Brain microvascular endothelial cell (primary cell): ENCODE data around the gene HOXC11.

ENCODE experiments used
- DNase-seq: peaks from one replicate; pipeline ENCODE4 v3.0.0-alpha.2; 2020
- H3K27ac ChIP-seq: fragments of 250-450 bp; sonication (Bioruptor Pico); 2 replicates; pipeline ENCODE4 v1.5.1; 2020; ENCODE audit warnings: mild to moderate bottlenecking, moderate library complexity
- H3K27me3 ChIP-seq: fragments of 250-450 bp; sonication (Bioruptor Pico); replicated peaks from 2 replicates; pipeline ENCODE4 v1.5.1; 2020; ENCODE audit warnings: mild to moderate bottlenecking
- H3K36me3 ChIP-seq: fragments of 250-450 bp; sonication (Bioruptor Pico); replicated peaks from 2 replicates; pipeline ENCODE4 v1.5.1; 2020; ENCODE audit warnings: mild to moderate bottlenecking
- H3K4me3 ChIP-seq: 2 replicates; pipeline ENCODE4 v1.5.1; 2011; ENCODE audit warnings: low read depth, mild to moderate bottlenecking, control low read depth, low read length, moderate library complexity
- CTCF ChIP-seq: IDR thresholded peaks from 2 replicates; pipeline ENCODE4 v1.5.1; 2011; ENCODE audit warnings: low read depth, mild to moderate bottlenecking, moderate library complexity, low read length, control low read depth, inconsistent platforms; ENCODE audit errors: missing control alignments
- in situ Hi-C: cut with HindIII; loops from 2 replicates; pipeline ENCODE4 v1.10.0; 2017; ENCODE audit warnings: low sequenced_read_pairs, low pct_ligation_motif_present

Gene HOXC11

GRCh38 chr12:53955776-53956250 is 17.1 kb upstream of the HOXC11 start:
- in situ Hi-C loops: no loop called here
- no peak for TF ChIP-seq CTCF
- DNase-seq: no peak
- Histone ChIP-seq H3K27ac (no peak overlapping the region), H3K4me3 (no peak overlapping the region), H3K36me3 (no peaks in the 10 kb centered on the region), H3K27me3 (peaks cover 97% of the 10 kb centered on the region)

GRCh38 chr12:53956251-53956887 is 16.6 kb upstream of the HOXC11 start:
- TF ChIP-seq CTCF: no peak
- no peak for DNase-seq
- Histone ChIP-seq H3K36me3 (no peaks in the 10 kb centered on the region), H3K27ac (no peak overlapping the region), H3K4me3 (no peak overlapping the region), H3K27me3 (peaks cover 97% of the 10 kb centered on the region)
- in situ Hi-C loops: no loop called here

GRCh38 chr12:53956914-53957536 is 15.9 kb upstream of the HOXC11 start:
- in situ Hi-C loops: no loop called here
- peaks cover 97% of the 10 kb centered on the region for H3K27me3 ChIP-seq
- TF ChIP-seq CTCF: no peak
- no peak overlapping the region for H3K27ac ChIP-seq
- no peak for DNase-seq
- H3K4me3 ChIP-seq: no peak overlapping the region
- H3K36me3 ChIP-seq: no peaks in the 10 kb centered on the region

GRCh38 chr12:53958128-53958527 is 14.8 kb upstream of the HOXC11 start:
- Histone ChIP-seq H3K36me3 (no peaks in the 10 kb centered on the region), H3K27ac (no peak overlapping the region), H3K4me3 (no peak overlapping the region), H3K27me3 (peaks cover 97% of the 10 kb centered on the region)
- no peak for TF ChIP-seq CTCF
- in situ Hi-C loops: no loop called here
- no peak for DNase-seq

- peaks cover 98% of the 10 kb centered on the region for H3K27me3 ChIP-seq
- in situ Hi-C loops: no loop called here
- H3K36me3 ChIP-seq: no peaks in the 10 kb centered on the region
- no peak overlapping the region for H3K27ac ChIP-seq
- no peak overlapping the region for H3K4me3 ChIP-seq
- DNase-seq: no peak
- no peak for TF ChIP-seq CTCF
Measured at GRCh38 chr12:53959314-53959713, 13.6 kb upstream of the HOXC11 start.
